Neural cell (in vitro differentiated cells): Measurements from ENCODE around the gene USP2. TPM values are rescaled to one million over a fixed set of nuclear protein-coding genes. Genes with fewer than 3 reads are reported as not detected.

Experiments used
- H2AFZ ChIP-seq: fragments of 200-600, 300-800 bp; sonication (generic), shearing (Covaris generic); 2 replicates; pipeline ENCODE4 v1.6.0; 2014; ENCODE audit warnings: low read depth, mild to moderate bottlenecking, antibody characterized with exemption, low read length, moderate library complexity
- H3F3A ChIP-seq: fragments of 200-600 bp; shearing (Covaris generic); 2 replicates; pipeline ENCODE4 v1.6.1; 2016; ENCODE audit warnings: mild to moderate bottlenecking, moderate library complexity, mixed read lengths, antibody characterized with exemption, low read length; ENCODE audit not compliant: insufficient read depth, poor library complexity, severe bottlenecking
- H3K27ac ChIP-seq: fragments of 200-600, 300-800 bp; sonication (generic), shearing (Covaris generic); 2 replicates; pipeline ENCODE4 v1.5.1; 2014; ENCODE audit warnings: mild to moderate bottlenecking, low read length, moderate library complexity
- H3K27me3 ChIP-seq: fragments of 300-800, 200-600 bp; sonication (generic), shearing (Covaris generic); 2 replicates; pipeline ENCODE4 v1.6.0; 2014; ENCODE audit warnings: mild to moderate bottlenecking, low read depth, low read length, moderate library complexity; ENCODE audit not compliant: insufficient read depth
- H3K36me3 ChIP-seq: fragments of 300-800, 200-600 bp; sonication (generic), shearing (Covaris generic); 2 replicates; pipeline ENCODE4 v1.5.1; 2014; ENCODE audit warnings: mild to moderate bottlenecking, antibody characterized with exemption, low read length, moderate library complexity; ENCODE audit not compliant: insufficient read depth
- H3K4me2 ChIP-seq: fragments of 300-800, 200-600 bp; sonication (generic), shearing (Covaris generic); 2 replicates; pipeline ENCODE4 v1.6.0; 2014; ENCODE audit warnings: mild to moderate bottlenecking, low read length
- H3K4me3 ChIP-seq: fragments of 300-800, 200-600 bp; sonication (generic), shearing (Covaris generic); 2 replicates; pipeline ENCODE4 v1.5.1; 2014; ENCODE audit warnings: mild to moderate bottlenecking, low read length, moderate library complexity
- H3K79me2 ChIP-seq: fragments of 200-600 bp; shearing (Covaris generic); replicated peaks from 2 replicates; pipeline ENCODE4 v1.6.0; 2014; ENCODE audit warnings: mild to moderate bottlenecking, low read length, moderate library complexity; ENCODE audit not compliant: insufficient read depth
- H3K9ac ChIP-seq: fragments of 300-800, 200-600 bp; sonication (generic), shearing (Covaris generic); 2 replicates; pipeline ENCODE4 v1.6.1; 2016; ENCODE audit warnings: mild to moderate bottlenecking, low read length, mixed read lengths
- H3K9me2 ChIP-seq: fragments of 200-600 bp; shearing (Covaris generic); 2 replicates; pipeline ENCODE4 v1.6.1; 2016; ENCODE audit warnings: mild to moderate bottlenecking, low read length, mixed read lengths; ENCODE audit not compliant: insufficient read depth
- H3K9me3 ChIP-seq: fragments of 200-600, 300-800 bp; sonication (generic), shearing (Covaris generic); 2 replicates; pipeline ENCODE4 v1.6.1; 2016; ENCODE audit warnings: mild to moderate bottlenecking, mixed run types, low read length, moderate library complexity, mixed read lengths
- H4K20me1 ChIP-seq: fragments of 200-600 bp; shearing (Covaris generic); 2 replicates; pipeline ENCODE4 v1.6.1; 2016; ENCODE audit warnings: mild to moderate bottlenecking, mixed run types; ENCODE audit not compliant: insufficient read depth
- EP300 ChIP-seq: fragments of 450-650 bp; conservative IDR thresholded peaks from 2 replicates; pipeline ENCODE4 v1.6.1; 2014; ENCODE audit warnings: antibody characterized with exemption, mild to moderate bottlenecking, moderate library complexity; ENCODE audit not compliant: poor library complexity, severe bottlenecking
- EZH2 ChIP-seq: fragments of 200-600, 300-800 bp; shearing (Covaris generic), sonication (generic); IDR thresholded peaks from 2 replicates; pipeline ENCODE4 v1.6.1; 2014; ENCODE audit warnings: antibody characterized with exemption, low read length, borderline replicate concordance, mild to moderate bottlenecking; ENCODE audit not compliant: insufficient read depth, poor library complexity, severe bottlenecking
- MXI1 ChIP-seq: fragments of 450-650 bp; conservative IDR thresholded peaks from 2 replicates; pipeline ENCODE4 v1.6.1; 2014; ENCODE audit warnings: antibody characterized with exemption, mild to moderate bottlenecking; ENCODE audit not compliant: poor library complexity, severe bottlenecking
- POLR2AphosphoS5 ChIP-seq: IDR thresholded peaks from 2 replicates; pipeline ENCODE4 v1.6.1; 2012
- RAD21 ChIP-seq: fragments of 450-650 bp; conservative IDR thresholded peaks from 2 replicates; pipeline ENCODE4 v1.6.1; 2014; ENCODE audit warnings: antibody characterized with exemption, mild to moderate bottlenecking, moderate library complexity
- SMC3 ChIP-seq: fragments of 450-650 bp; conservative IDR thresholded peaks from 2 replicates; pipeline ENCODE4 v1.6.1; 2014; ENCODE audit warnings: antibody characterized with exemption, mild to moderate bottlenecking, moderate library complexity; ENCODE audit not compliant: poor library complexity
- TAF1 ChIP-seq: IDR thresholded peaks from 2 replicates; pipeline ENCODE4 v1.6.1; 2012; ENCODE audit warnings: low read depth
- polyA plus RNA-seq: library from polyadenylated mRNA; depleted of rRNA; stranded (reverse); fragments of >200 nt; gene quantifications from 2 replicates; pipeline ENCODE4 v1.2.3, GENCODE V29; 2014
- TF ChIP-seq, protein P1 (sequence below): fragments of 450-650 bp; IDR thresholded peaks from 2 replicates; pipeline ENCODE4 v1.5.1; 2014; ENCODE audit warnings: antibody characterized with exemption, mild to moderate bottlenecking, moderate library complexity; ENCODE audit not compliant: poor library complexity, severe bottlenecking
- TF ChIP-seq, protein P2 (sequence below): IDR thresholded peaks from 2 replicates; pipeline ENCODE4 v1.6.1; 2012; ENCODE audit warnings: borderline replicate concordance

USP2 gene
- polyA plus RNA-seq, 1 donor from 2014 or later = 0.59 TPM

DNA sequence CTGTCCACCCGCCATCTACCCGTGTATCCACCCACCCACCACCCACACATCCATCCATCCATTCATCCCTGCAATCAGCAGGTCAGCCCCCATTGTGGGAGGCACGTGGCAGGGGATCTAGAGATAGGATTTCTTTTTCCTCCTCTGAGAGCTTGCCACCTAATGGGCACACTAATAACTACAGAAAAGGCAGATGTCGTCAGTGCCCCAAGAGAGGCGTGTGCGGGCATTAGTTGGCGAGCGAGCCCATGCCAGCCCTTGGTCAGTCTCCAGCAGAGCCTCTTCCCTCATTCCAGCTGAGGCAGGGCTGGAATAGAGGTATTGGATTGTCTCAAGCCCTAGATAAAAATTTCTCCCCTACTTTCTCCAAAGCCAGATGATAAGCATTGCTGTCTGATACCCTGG is 9.7 kb downstream of the USP2 start:
- Histone ChIP-seq H3F3A (no peaks in the 10 kb centered on the region), H2AFZ (no peak overlapping the region), H3K79me2 (no peaks in the 10 kb centered on the region), H3K27ac (no peak overlapping the region), H3K9me2 (no peaks in the 10 kb centered on the region), H3K4me3 (no peak overlapping the region), H3K9ac (no peak overlapping the region), H3K27me3 (no peaks in the 10 kb centered on the region), H4K20me1 (no peaks in the 10 kb centered on the region), H3K9me3 (no peaks in the 10 kb centered on the region), H3K4me2 (no peak overlapping the region), H3K36me3 (no peaks in the 10 kb centered on the region)
- TF ChIP-seq, protein P1, sequence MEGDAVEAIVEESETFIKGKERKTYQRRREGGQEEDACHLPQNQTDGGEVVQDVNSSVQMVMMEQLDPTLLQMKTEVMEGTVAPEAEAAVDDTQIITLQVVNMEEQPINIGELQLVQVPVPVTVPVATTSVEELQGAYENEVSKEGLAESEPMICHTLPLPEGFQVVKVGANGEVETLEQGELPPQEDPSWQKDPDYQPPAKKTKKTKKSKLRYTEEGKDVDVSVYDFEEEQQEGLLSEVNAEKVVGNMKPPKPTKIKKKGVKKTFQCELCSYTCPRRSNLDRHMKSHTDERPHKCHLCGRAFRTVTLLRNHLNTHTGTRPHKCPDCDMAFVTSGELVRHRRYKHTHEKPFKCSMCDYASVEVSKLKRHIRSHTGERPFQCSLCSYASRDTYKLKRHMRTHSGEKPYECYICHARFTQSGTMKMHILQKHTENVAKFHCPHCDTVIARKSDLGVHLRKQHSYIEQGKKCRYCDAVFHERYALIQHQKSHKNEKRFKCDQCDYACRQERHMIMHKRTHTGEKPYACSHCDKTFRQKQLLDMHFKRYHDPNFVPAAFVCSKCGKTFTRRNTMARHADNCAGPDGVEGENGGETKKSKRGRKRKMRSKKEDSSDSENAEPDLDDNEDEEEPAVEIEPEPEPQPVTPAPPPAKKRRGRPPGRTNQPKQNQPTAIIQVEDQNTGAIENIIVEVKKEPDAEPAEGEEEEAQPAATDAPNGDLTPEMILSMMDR = peak; percentile 42
- TF ChIP-seq RAD21 (peak; percentile 30), MXI1 (no peak), EP300 (no peak)

DNA sequence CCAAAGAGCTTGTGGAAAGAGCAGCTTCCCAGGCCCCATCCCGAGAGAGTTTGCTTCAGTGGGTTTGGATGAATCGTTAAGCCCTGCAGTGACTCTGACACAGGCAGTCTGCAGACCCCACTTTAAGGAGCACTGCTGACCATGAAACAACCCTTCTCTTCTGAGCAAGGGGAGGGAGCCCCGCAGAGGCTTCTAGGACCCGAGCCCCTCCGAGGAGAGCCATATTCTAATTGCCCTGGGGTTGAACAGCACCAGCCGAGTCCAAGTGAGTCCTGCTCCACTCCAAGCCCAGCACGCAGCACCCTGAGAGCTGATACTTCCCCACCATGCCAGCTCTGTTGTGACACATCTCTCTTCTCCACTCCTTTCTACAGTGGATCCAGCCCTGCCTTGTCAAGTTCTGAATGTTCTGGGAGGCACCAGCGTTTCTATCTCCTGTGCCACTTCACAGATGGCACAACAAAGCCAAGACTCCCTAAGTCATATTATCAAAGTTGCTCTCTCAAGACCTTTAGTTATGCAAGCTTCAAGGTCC is 10.4 kb downstream of the USP2 start:
- no peaks in the 10 kb centered on the region for H3K79me2 ChIP-seq
- no peak for TF ChIP-seq TAF1
- TF ChIP-seq, protein P2, sequence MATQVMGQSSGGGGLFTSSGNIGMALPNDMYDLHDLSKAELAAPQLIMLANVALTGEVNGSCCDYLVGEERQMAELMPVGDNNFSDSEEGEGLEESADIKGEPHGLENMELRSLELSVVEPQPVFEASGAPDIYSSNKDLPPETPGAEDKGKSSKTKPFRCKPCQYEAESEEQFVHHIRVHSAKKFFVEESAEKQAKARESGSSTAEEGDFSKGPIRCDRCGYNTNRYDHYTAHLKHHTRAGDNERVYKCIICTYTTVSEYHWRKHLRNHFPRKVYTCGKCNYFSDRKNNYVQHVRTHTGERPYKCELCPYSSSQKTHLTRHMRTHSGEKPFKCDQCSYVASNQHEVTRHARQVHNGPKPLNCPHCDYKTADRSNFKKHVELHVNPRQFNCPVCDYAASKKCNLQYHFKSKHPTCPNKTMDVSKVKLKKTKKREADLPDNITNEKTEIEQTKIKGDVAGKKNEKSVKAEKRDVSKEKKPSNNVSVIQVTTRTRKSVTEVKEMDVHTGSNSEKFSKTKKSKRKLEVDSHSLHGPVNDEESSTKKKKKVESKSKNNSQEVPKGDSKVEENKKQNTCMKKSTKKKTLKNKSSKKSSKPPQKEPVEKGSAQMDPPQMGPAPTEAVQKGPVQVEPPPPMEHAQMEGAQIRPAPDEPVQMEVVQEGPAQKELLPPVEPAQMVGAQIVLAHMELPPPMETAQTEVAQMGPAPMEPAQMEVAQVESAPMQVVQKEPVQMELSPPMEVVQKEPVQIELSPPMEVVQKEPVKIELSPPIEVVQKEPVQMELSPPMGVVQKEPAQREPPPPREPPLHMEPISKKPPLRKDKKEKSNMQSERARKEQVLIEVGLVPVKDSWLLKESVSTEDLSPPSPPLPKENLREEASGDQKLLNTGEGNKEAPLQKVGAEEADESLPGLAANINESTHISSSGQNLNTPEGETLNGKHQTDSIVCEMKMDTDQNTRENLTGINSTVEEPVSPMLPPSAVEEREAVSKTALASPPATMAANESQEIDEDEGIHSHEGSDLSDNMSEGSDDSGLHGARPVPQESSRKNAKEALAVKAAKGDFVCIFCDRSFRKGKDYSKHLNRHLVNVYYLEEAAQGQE = no peak
- TF ChIP-seq, protein P1 = no peak
- TF ChIP-seq EP300 = no peak
- no peak for TF ChIP-seq MXI1
- no peak for TF ChIP-seq SMC3
- no peak for TF ChIP-seq POLR2AphosphoS5
- no peak for TF ChIP-seq RAD21
- TF ChIP-seq EZH2 = no peak

More for the DNA sequence above, 10.4 kb downstream of the USP2 start:
- H4K20me1 ChIP-seq = no peaks in the 10 kb centered on the region
- H3K36me3 ChIP-seq = no peaks in the 10 kb centered on the region
- no peak overlapping the region for H2AFZ ChIP-seq
- H3K27me3 ChIP-seq = no peaks in the 10 kb centered on the region
- no peaks in the 10 kb centered on the region for H3K9me3 ChIP-seq
- no peak overlapping the region for H3K4me2 ChIP-seq
- no peaks in the 10 kb centered on the region for H3K9me2 ChIP-seq
- no peak overlapping the region for H3K27ac ChIP-seq
- H3K4me3 ChIP-seq = no peak overlapping the region
- H3K9ac ChIP-seq = no peak overlapping the region
- H3F3A ChIP-seq = no peaks in the 10 kb centered on the region
